ENCODE measurements around the gene ADAMTS8. TPM values are rescaled to one million over a fixed set of nuclear protein-coding genes. Genes with fewer than 3 reads are reported as not detected.

Gene ADAMTS8
- total RNA-seq, 1 experiment from 2014 or later = 0.15 TPM

DNA sequence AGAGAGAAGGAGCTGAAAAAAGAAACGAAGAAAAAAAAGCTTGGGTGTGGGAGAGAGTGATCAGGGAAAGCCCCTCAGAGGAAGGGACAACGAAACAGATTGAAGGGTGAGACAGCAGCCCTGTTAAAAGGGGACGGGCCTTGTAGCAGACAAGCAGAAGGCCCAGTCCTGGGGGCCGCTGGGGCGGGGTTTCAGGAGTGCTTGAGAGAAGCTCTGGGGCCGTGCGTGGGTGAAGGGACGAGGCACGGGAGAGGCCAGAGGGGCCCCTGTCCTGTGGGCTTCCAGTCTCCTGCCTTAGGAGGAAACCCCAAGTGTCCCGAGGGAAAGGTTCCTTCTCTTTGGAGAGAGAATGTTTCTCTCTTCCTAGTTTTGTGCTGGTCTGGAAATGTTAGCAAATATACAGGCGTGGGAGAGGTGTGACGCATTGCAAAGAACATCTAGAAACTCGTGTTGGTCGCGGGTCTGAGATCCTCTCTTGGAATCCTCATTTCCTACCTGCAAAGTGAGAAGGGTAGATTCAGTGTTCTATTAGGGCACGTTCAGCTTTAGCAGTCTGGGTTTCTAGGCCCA, 48.6 kb upstream of the ADAMTS8 start:
- TF ChIP-seq TCF7L2 (IDR thresholded peaks at IDR 0.05; ENCODE audit: low read depth, low read length) (no peak), POLR2AphosphoS5 (IDR thresholded peaks at IDR 0.05; ENCODE audit: low read depth, low read length) (no peak), SIN3A (IDR thresholded peaks at IDR 0.05; ENCODE audit: borderline replicate concordance, insufficient read depth, low read depth, low read length) (no peak)
- TF ChIP-seq, protein P1, sequence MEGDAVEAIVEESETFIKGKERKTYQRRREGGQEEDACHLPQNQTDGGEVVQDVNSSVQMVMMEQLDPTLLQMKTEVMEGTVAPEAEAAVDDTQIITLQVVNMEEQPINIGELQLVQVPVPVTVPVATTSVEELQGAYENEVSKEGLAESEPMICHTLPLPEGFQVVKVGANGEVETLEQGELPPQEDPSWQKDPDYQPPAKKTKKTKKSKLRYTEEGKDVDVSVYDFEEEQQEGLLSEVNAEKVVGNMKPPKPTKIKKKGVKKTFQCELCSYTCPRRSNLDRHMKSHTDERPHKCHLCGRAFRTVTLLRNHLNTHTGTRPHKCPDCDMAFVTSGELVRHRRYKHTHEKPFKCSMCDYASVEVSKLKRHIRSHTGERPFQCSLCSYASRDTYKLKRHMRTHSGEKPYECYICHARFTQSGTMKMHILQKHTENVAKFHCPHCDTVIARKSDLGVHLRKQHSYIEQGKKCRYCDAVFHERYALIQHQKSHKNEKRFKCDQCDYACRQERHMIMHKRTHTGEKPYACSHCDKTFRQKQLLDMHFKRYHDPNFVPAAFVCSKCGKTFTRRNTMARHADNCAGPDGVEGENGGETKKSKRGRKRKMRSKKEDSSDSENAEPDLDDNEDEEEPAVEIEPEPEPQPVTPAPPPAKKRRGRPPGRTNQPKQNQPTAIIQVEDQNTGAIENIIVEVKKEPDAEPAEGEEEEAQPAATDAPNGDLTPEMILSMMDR (IDR thresholded peaks at IDR 0.05) = no peak
- TF ChIP-seq, protein P2, sequence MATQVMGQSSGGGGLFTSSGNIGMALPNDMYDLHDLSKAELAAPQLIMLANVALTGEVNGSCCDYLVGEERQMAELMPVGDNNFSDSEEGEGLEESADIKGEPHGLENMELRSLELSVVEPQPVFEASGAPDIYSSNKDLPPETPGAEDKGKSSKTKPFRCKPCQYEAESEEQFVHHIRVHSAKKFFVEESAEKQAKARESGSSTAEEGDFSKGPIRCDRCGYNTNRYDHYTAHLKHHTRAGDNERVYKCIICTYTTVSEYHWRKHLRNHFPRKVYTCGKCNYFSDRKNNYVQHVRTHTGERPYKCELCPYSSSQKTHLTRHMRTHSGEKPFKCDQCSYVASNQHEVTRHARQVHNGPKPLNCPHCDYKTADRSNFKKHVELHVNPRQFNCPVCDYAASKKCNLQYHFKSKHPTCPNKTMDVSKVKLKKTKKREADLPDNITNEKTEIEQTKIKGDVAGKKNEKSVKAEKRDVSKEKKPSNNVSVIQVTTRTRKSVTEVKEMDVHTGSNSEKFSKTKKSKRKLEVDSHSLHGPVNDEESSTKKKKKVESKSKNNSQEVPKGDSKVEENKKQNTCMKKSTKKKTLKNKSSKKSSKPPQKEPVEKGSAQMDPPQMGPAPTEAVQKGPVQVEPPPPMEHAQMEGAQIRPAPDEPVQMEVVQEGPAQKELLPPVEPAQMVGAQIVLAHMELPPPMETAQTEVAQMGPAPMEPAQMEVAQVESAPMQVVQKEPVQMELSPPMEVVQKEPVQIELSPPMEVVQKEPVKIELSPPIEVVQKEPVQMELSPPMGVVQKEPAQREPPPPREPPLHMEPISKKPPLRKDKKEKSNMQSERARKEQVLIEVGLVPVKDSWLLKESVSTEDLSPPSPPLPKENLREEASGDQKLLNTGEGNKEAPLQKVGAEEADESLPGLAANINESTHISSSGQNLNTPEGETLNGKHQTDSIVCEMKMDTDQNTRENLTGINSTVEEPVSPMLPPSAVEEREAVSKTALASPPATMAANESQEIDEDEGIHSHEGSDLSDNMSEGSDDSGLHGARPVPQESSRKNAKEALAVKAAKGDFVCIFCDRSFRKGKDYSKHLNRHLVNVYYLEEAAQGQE (IDR thresholded peaks at IDR 0.05; ENCODE audit: insufficient read depth in 1 of 2, low read depth in 2 of 2, low read length in 1 of 2) = no peak
- H3K27ac ChIP-seq (ENCODE audit: low read length) = peak overlapping the region; percentile 76
- no peak for DNase-seq (ENCODE audit: low read depth, low spot score)
- H3K36me3 ChIP-seq (ENCODE audit: control insufficient read depth, insufficient read depth, low read length) = no peaks in the 10 kb centered on the region
- no peaks in the 10 kb centered on the region for H3K9me3 ChIP-seq (ENCODE audit: control insufficient read depth, insufficient read depth, low read depth, low read length)
- H3K4me1 ChIP-seq (ENCODE audit: control insufficient read depth, insufficient read depth, low read length) = peaks cover 20% of the 10 kb centered on the region
- ChIA-PET CTCF (interaction anchor here (0.9 kb wide), 1 partner anchor 44 kb away, joined by 5 read pairs; no protein-coding TSS in a partner anchor), POLR2A (no interaction called here)
- no TSS peak for BruUV-seq (replicated peaks)
- in situ Hi-C loops (cut with HindIII; ENCODE audit: low pct_unique_long_range_greater_than_20kb, low sequenced_read_pairs) = no loop called here
- intact Hi-C loops (cut with micrococcal nuclease; ENCODE audit: unreplicated experiment) = no loop called here
- no peak overlapping the region for H3K4me3 ChIP-seq (ENCODE audit: low read depth in 2 of 2, low read length in 2 of 2)
- H3K27me3 ChIP-seq (ENCODE audit: control insufficient read depth, insufficient read depth, low read length) = no peaks in the 10 kb centered on the region
- no peak for ATAC-seq

DNA sequence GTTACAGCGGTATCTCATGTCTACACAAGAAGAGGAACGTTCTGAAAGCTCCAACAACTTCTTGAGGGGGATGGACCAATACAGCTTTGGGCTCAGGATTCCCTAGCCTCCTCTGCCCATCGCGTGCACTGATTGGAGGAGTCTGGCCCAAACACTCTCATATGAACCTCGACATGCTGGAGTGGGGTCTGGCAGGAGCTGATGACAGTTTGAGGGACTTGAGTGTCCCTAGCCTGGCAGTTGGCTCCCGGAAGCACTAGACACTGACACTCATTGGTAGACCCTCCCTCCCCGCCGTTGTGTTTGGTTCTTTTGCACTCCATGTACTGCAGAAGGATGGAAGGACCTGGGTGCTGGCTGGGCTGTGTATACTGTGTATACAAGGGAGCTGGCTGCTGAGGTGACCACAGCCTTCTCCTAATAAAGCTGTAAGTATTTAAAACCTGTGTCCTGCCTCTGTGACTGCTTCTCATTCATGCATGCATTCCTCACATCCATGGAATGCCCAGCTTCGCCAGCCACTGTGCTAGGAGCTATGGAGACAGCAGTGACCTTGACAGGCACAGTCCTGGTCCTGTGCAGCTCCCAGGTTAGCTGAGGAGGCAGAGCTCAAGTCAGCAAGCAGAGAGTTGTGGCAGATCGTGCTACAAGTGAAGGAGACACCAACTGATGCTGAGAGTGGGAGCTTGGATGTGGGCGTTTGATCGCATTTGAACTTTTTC, 48.0 kb upstream of the ADAMTS8 start:
- Histone ChIP-seq H3K27ac (ENCODE audit: low read length) (peak overlapping the region; percentile 76; the same call in 1 of the 2 replicates), H3K4me3 (ENCODE audit: low read depth in 2 of 2, low read length in 2 of 2) (no peak overlapping the region), H3K9me3 (ENCODE audit: control insufficient read depth, insufficient read depth, low read depth, low read length) (no peaks in the 10 kb centered on the region), H3K36me3 (ENCODE audit: control insufficient read depth, insufficient read depth, low read length) (no peaks in the 10 kb centered on the region; the same call in 1 of the 2 replicates), H3K4me1 (ENCODE audit: control insufficient read depth, insufficient read depth, low read length) (peaks cover 20% of the 10 kb centered on the region), H3K27me3 (ENCODE audit: control insufficient read depth, insufficient read depth, low read length) (no peaks in the 10 kb centered on the region)
- DNase-seq (ENCODE audit: low read depth, low spot score) = no peak
- ChIA-PET POLR2A (interaction anchor here (0.6 kb wide), 1 partner anchor 496 kb away, joined by 3 read pairs; no protein-coding TSS in a partner anchor), CTCF (interaction anchor here (0.9 kb wide), 1 partner anchor 43 kb away, joined by 5 read pairs; no protein-coding TSS in a partner anchor)
- in situ Hi-C loops (cut with HindIII; ENCODE audit: low pct_unique_long_range_greater_than_20kb, low sequenced_read_pairs) = no loop called here
- no peak for TF ChIP-seq POLR2AphosphoS5 (IDR thresholded peaks at IDR 0.05; ENCODE audit: low read depth, low read length)
- TF ChIP-seq, protein P2 (IDR thresholded peaks at IDR 0.05; ENCODE audit: insufficient read depth in 1 of 2, low read depth in 2 of 2, low read length in 1 of 2) = no peak
- TF ChIP-seq, protein P1 (IDR thresholded peaks at IDR 0.05) = no peak
- no peak for TF ChIP-seq SIN3A (IDR thresholded peaks at IDR 0.05; ENCODE audit: borderline replicate concordance, insufficient read depth, low read depth, low read length)
- TF ChIP-seq TCF7L2 (IDR thresholded peaks at IDR 0.05; ENCODE audit: low read depth, low read length) = no peak
- intact Hi-C loops (cut with micrococcal nuclease; ENCODE audit: unreplicated experiment) = no loop called here
- TSS peak; percentile 81 for BruUV-seq (replicated peaks)
- peak; percentile 27 for ATAC-seq
